IPS-18a (cell line): ENCODE measurements around the gene ZNF195.
"Not testable (repeated sequence)": the region's sequence is repeated elsewhere in the genome, so short reads cannot be mapped to it uniquely, and the experiment has no call there.

ENCODE experiments used
- H3K27ac ChIP-seq: one replicate; pipeline ENCODE4 v1.5.1; 2013; ENCODE audit warnings: low read length
- H3K27me3 ChIP-seq: one replicate; pipeline ENCODE4 v1.6.1; 2013; ENCODE audit warnings: mild to moderate bottlenecking, low read length; ENCODE audit not compliant: control insufficient read depth, insufficient read depth
- H3K36me3 ChIP-seq: one replicate; pipeline ENCODE4 v1.6.1; 2013; ENCODE audit warnings: low read depth, low read length; ENCODE audit not compliant: control insufficient read depth
- H3K4me1 ChIP-seq: one replicate; pipeline ENCODE4 v1.6.1; 2013; ENCODE audit warnings: low read depth, low read length; ENCODE audit not compliant: control insufficient read depth
- H3K4me3 ChIP-seq: one replicate; pipeline ENCODE4 v1.5.1; 2013; ENCODE audit warnings: low read length
- H3K9ac ChIP-seq: one replicate; pipeline ENCODE4 v1.6.1; 2013; ENCODE audit warnings: mild to moderate bottlenecking, low read length, moderate library complexity
- H3K9me3 ChIP-seq: one replicate; pipeline ENCODE4 v1.6.1; 2013; ENCODE audit warnings: low read depth, low read length; ENCODE audit not compliant: control insufficient read depth

ZNF195 gene

GRCh38 chr11:3415301-3415700 is 36.4 kb upstream of the ZNF195 start:
- not testable (repeated sequence) for H3K27me3 ChIP-seq, H3K9ac ChIP-seq, H3K36me3 ChIP-seq, H3K4me3 ChIP-seq, H3K9me3 ChIP-seq, H3K27ac ChIP-seq, H3K4me1 ChIP-seq

- not testable (repeated sequence) for H3K9ac ChIP-seq, H3K36me3 ChIP-seq, H3K4me1 ChIP-seq, H3K27me3 ChIP-seq, H3K27ac ChIP-seq, H3K4me3 ChIP-seq, H3K9me3 ChIP-seq
These were observed 34.7 kb upstream of the ZNF195 start for GRCh38 chr11:3413666-3414065.

- Histone ChIP-seq H3K27me3 (no peaks in the 10 kb centered on the region), H3K4me1 (no peaks in the 10 kb centered on the region), H3K27ac (no peak overlapping the region), H3K4me3 (no peak overlapping the region), H3K9me3 (no peaks in the 10 kb centered on the region), H3K9ac (no peak overlapping the region), H3K36me3 (no peaks in the 10 kb centered on the region)
These were observed 33.9 kb upstream of the ZNF195 start for GRCh38 chr11:3412837-3413236.

GRCh38 chr11:3408722-3409121 is 29.8 kb upstream of the ZNF195 start:
- H3K27me3 ChIP-seq, H3K27ac ChIP-seq, H3K9me3 ChIP-seq, H3K9ac ChIP-seq, H3K36me3 ChIP-seq, H3K4me1 ChIP-seq, H3K4me3 ChIP-seq: not testable (repeated sequence)

- not testable (repeated sequence) for H3K4me1 ChIP-seq, H3K9me3 ChIP-seq, H3K36me3 ChIP-seq, H3K27ac ChIP-seq, H3K4me3 ChIP-seq, H3K27me3 ChIP-seq, H3K9ac ChIP-seq
These were observed 29.2 kb upstream of the ZNF195 start for GRCh38 chr11:3408058-3408605.

GRCh38 chr11:3406937-3407336 is 28.0 kb upstream of the ZNF195 start:
- not testable (repeated sequence) for H3K27ac ChIP-seq, H3K27me3 ChIP-seq, H3K36me3 ChIP-seq, H3K9ac ChIP-seq, H3K4me1 ChIP-seq, H3K4me3 ChIP-seq, H3K9me3 ChIP-seq

GRCh38 chr11:3406223-3406875 is 27.4 kb upstream of the ZNF195 start:
- H3K9ac ChIP-seq, H3K36me3 ChIP-seq: not testable (repeated sequence)

GRCh38 chr11:3404076-3404925 is 25.4 kb upstream of the ZNF195 start:
- H3K9ac ChIP-seq, H3K27ac ChIP-seq, H3K4me3 ChIP-seq, H3K9me3 ChIP-seq, H3K27me3 ChIP-seq, H3K4me1 ChIP-seq, H3K36me3 ChIP-seq: not testable (repeated sequence)

More at GRCh38 chr11:3406223-3406875, 27.4 kb upstream of the ZNF195 start:
- not testable (repeated sequence) for H3K9me3 ChIP-seq, H3K27me3 ChIP-seq, H3K27ac ChIP-seq, H3K4me1 ChIP-seq, H3K4me3 ChIP-seq

- H3K9me3 ChIP-seq, H3K4me1 ChIP-seq, H3K9ac ChIP-seq, H3K27me3 ChIP-seq, H3K27ac ChIP-seq, H3K4me3 ChIP-seq: not testable (repeated sequence)
- peaks cover 12% of the 10 kb centered on the region for H3K36me3 ChIP-seq
These were observed 23.9 kb upstream of the ZNF195 start for GRCh38 chr11:3402861-3403250.

- not testable (repeated sequence) for H3K4me3 ChIP-seq, H3K27ac ChIP-seq, H3K9me3 ChIP-seq, H3K9ac ChIP-seq, H3K4me1 ChIP-seq, H3K27me3 ChIP-seq
- H3K36me3 ChIP-seq: peaks cover 12% of the 10 kb centered on the region
These were observed 23.4 kb upstream of the ZNF195 start for GRCh38 chr11:3402181-3402860.

- not testable (repeated sequence) for H3K27ac ChIP-seq, H3K36me3 ChIP-seq
These were observed 22.1 kb upstream of the ZNF195 start for GRCh38 chr11:3401052-3401451.

More at GRCh38 chr11:3401052-3401451, 22.1 kb upstream of the ZNF195 start:
- not testable (repeated sequence) for H3K9ac ChIP-seq, H3K4me1 ChIP-seq, H3K9me3 ChIP-seq, H3K27me3 ChIP-seq, H3K4me3 ChIP-seq
